SK-N-SH (cell line): ENCODE measurements around the gene TBP.

Experiments used
- CTCF ChIP-seq: fragments of 200-600 bp; sonication (generic); IDR thresholded peaks from 2 replicates; pipeline ENCODE4 v1.6.1; 2017; ENCODE audit warnings: antibody characterized with exemption, mild to moderate bottlenecking, moderate library complexity
- EP300 ChIP-seq, 2 experiments: IDR thresholded peaks; 2 replicates each; pipeline versions ENCODE4 v1.4.0 to v1.6.1; 2012; ENCODE audit warnings: borderline replicate concordance in 1 of 2, low read depth in 1 of 2, low read length in 1 of 2
- GABPA ChIP-seq: IDR thresholded peaks from 2 replicates; pipeline ENCODE4 v1.4.0; 2012; ENCODE audit warnings: low read depth, mild to moderate bottlenecking
- POLR2AphosphoS5 ChIP-seq: IDR thresholded peaks from 2 replicates; pipeline ENCODE4 v1.6.1; 2012; ENCODE audit warnings: low read depth, low read length
- RAD21 ChIP-seq: IDR thresholded peaks from 2 replicates; pipeline ENCODE4 v1.6.1; 2012; ENCODE audit warnings: mild to moderate bottlenecking, low read length
- TEAD4 ChIP-seq: IDR thresholded peaks from 2 replicates; pipeline ENCODE4 v1.4.0; 2012; ENCODE audit warnings: mild to moderate bottlenecking, borderline replicate concordance; ENCODE audit not compliant: insufficient read depth
- TF ChIP-seq, protein P1 (sequence below): IDR thresholded peaks from 2 replicates; pipeline ENCODE4 v1.4.0; 2012; ENCODE audit warnings: low read depth, borderline replicate concordance

- TF ChIP-seq GABPA (no peak), CTCF (no peak), EP300 (IDR thresholded peaks at IDR 0.05; ENCODE audit: borderline replicate concordance in 1 of 2, low read depth in 1 of 2, low read length in 1 of 2) (no peak), POLR2AphosphoS5 (no peak), RAD21 (no peak), TEAD4 (no peak)
- TF ChIP-seq, protein P1, sequence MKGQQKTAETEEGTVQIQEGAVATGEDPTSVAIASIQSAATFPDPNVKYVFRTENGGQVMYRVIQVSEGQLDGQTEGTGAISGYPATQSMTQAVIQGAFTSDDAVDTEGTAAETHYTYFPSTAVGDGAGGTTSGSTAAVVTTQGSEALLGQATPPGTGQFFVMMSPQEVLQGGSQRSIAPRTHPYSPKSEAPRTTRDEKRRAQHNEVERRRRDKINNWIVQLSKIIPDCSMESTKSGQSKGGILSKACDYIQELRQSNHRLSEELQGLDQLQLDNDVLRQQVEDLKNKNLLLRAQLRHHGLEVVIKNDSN: no peak
These were observed 36.6 kb downstream of the TBP start for GRCh38 chr6:170590725-170591124.
